GM19467 (cell line): Measurements from ENCODE around the gene ZNF8.
"Not testable (repeated sequence)": the region's sequence is repeated elsewhere in the genome, so short reads cannot be mapped to it uniquely, and the experiment has no call there.

Experiments
- ATAC-seq: cut with Tn5 transposase; IDR thresholded peaks from one replicate; pipeline ENCODE4 v1.9.1; 2021; ENCODE audit warnings: mild to moderate bottlenecking, moderate library complexity; ENCODE audit not compliant: unreplicated experiment

ZNF8 gene

GRCh38 chr19:58294743-58295374 lies 16.1 kb downstream of the ZNF8 start:
- ATAC-seq: no peak

DNA sequence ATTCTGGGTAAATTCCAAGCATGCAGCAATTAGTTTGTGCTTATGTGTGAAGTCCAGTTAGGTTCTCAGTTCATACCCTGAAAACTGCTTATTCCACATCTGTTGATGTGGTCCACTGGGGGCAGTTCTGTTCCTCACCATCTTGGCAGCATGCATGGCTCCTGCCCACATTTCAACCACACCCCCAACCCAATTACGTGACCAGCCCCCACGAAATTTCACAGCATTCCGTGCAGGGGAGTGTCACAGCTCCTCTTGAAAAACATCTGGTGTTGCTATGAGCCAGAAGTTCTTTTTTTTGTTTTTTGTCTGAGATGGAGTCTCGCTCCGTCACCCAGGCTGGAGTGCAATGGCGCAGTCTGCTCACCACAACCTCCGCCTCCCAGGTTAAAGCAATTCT lies 17.3 kb downstream of the ZNF8 start:
- ATAC-seq: no peak

DNA sequence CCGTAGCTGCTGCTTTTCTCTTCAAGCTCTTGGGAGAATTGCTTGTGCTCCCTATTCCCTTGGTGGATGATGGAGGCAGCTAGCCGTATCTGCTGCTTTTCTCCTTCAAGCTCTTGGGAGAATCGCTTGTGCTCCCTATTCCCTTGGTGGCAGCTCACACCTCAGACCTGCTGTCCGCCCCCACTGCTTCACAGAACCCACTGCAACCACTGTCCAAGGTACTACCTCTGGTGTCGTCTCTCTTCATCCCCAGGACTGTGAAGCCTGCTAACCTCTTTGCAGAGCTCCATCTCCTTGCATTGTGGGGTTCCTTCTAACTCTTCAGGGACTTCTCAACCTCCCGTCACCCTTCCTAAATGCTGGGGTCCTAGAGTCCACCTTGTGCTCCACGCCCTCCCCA lies 21.9 kb downstream of the ZNF8 start:
- ATAC-seq: no peak

- ATAC-seq: no peak
Observed at GRCh38 chr19:58304255-58304654, 25.5 kb downstream of the ZNF8 start.

DNA sequence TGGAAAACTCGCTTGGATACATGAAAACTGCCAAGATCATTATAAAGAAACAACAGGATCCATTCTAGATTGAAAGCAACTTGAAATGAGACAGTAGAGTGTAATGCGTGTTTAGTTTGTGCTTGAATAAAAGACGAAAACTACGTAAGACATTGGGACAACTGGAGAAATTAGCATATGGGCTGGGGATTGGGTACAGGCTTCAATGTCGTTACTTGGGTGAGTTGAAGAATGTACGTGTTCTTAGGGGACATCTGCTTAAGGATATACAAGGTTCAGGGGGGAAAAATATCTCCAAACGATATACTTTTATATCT lies 26.0 kb downstream of the ZNF8 start:
- ATAC-seq: peak; percentile 2

- ATAC-seq: peak; percentile 96
Observed at GRCh38 chr19:58305065-58305931, 26.5 kb downstream of the ZNF8 start, which contains the start of gene ERVK3-1. Gene ERVK3-1 (plus strand): TSS chr19:58305377. CDS start chr19:58312169, 6,792 bp downstream.

DNA sequence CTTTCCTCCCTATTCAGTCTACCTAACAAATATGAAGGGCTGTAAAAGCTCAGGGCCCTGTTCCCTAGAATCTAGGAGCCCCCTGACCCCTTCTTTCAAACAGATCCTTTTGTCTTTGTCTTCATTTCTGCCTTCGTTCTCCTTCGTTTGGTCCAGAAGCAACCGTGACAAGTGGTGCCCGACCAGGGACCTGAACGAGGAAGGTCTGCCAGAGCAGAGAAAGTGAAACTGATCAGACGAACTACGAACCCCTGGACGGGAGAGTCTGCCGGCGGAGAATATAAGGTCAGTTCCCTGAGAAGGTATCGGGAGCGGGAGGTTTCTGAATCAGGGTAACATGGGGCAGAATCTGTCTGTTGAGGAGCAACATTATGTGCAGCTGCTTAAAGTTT lies 27.2 kb downstream of the ZNF8 start:
- no peak for ATAC-seq

DNA sequence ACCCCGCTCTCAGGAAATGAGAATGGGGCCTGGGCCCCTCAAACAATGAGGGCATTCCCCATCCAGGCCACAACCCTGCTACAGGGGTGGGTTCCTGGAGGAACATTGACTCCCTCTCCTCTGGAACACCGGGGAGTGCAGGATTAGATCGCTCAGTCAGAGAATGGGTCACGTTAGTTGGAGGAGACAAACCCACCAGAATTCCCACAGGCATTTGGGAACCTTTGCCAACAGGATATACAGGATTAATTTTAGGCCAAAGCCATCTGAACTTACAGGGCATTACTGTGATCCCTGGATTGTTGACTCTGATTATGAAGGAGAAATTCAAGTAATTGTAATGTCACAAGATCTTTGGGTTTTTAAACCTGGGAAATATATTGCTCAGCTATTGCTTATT lies 29.0 kb downstream of the ZNF8 start:
- ATAC-seq: no peak

- ATAC-seq: not testable (repeated sequence)
Observed at GRCh38 chr19:58310685-58311084, 31.9 kb downstream of the ZNF8 start.

DNA sequence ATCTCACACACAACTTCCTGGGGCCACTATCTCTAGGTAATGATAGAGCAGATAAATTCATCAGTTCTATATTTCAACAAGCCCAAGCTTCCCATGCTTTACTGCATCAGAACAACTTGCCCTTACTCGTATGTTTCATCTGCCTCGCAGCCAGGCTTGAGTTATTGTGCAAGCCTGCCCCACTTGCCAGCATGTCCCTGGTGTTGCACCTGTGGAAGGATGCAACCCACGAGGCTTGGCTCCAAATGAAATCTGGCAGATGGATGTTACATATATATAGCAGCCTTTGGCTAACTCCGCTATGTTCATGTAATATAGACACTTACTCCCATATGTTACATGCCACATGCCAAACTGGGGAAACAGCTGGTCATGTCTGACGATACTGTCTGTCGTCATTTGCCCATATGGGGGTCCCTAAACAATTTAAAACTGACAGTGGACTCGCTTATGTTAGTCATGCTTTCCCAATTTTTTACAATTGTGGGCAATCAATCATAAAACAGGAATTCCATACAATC lies 32.6 kb downstream of the ZNF8 start:
- ATAC-seq: no peak

DNA sequence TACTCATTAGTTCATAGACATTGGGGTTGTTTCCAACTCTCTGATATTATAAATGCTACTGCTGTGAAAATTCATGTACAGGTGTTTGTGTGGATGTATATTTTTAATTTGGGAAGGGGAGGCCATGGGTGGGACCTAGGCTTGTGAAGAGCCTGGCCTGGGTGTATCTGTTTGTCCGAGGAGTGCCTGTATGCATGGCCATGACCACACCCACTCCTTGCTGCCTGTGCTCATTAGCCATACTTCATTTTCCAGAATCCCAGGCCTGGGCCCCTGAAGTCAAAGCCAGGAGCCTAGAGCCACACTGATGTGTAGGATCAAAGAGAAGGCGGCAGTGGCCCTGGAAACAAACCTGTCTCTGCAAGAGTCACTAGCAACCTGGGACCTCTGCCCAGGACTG lies 36.8 kb downstream of the ZNF8 start:
- no peak for ATAC-seq

- no peak for ATAC-seq
Observed at GRCh38 chr19:58317476-58318072, 38.8 kb downstream of the ZNF8 start.

DNA sequence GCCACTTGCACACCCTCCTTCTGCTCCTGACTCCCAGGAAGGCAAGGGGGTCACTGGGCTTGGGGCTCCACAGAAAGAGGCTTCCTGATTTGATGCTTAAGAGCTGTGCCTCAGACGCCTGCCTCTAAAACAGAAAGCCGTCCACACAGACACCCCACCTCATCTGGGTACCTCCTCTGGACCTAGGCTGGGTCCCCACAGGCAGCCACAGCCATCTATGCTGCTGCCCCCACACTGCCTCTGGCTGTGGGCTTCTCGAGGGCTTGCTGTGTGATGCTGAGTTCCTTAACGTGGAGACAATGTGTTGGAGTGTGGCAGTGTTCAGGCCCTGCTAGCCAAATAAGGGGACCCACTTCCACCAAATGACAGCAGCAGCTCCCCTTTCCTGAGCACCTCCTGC lies 39.5 kb downstream of the ZNF8 start:
- no peak for ATAC-seq

DNA sequence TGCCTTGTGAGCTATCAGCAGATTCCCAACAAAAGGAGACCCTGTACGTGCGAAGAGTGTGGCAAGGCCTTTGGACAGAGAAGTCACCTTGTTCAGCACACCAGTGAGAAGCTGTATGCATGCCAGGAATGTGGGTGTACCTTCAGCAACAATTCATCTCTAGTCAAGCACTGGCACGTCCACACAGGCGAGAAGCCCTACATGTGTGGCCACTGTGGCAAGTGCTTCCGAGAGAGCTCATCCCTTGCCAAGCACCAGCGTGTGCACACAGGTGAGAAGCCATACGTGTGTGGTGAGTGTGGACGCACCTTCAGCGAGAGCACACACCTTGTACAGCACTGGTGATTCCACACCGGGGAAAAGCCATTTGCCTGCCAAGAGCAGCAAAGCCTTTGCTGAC lies 40.5 kb downstream of the ZNF8 start:
- no peak for ATAC-seq

DNA sequence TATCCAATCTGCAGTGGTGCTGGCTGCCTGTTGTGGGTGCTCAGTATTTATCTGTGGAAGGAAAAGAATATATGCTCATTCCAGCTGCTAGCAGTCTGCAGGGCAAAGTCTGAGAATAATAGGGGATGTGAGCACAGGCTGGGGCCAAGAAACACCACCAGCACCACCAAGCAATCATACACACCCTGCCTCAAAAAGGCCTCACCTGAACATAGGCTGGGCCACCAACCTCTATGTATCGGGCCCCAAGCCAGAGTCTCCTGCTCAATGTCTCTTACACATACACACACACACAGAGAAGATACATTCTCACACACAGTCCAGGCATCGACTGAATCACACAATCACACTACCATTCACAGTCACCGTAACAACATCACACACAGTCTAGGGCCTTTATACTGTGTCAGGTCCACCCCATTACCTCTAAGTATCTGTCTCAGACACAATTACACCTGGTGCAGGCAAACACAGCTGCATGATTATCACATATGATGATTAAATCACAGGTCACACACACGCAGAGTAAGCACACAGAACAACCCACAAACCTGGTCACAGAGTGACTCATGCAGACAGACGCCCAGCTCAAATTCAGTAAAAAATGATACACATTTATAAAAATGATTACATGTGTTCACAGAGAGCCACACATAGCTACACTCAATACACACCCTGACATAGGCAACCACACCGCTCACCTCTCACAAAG lies 46.7 kb downstream of the ZNF8 start:
- no peak for ATAC-seq

GRCh38 chr19:58326501-58326913 lies 47.8 kb downstream of the ZNF8 start:
- ATAC-seq: no peak

DNA sequence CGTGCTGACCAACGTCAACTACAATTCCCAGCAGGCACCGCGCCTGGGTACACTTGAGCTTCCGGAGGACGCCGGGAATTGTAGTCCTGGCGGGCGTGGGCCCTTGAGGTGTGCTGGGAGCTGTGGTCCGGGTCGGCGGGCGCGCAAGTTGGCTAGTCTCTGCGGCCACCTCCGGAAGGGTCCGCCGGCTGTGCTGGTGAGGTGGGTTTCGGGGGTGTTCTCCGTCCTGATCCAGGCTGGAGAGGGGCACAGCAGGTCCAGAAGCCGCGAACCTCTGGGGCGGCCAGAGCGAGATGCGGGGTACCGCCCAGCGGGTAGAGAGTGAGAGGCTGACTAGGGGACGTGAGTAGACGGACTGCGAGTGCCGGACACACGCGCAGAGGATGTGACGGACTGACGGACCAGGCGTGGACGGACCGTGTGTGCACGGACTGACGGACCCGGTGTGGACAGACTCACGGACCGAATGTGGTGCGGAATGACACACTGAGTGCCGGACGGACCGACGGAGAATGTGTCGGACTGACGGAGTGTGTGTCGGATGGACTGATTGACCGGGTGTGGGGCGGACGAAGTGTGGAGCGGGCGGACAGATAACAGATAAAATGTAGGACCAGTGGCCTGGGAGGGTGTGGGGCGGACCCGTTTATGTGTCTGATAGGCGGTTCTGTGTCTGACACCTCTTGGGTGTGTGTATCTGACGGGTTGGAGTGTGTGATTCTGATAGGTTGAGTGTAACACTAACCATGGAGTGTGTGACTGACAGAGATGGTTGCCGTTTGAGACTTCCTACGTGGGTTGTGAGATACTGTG lies 48.4 kb downstream of the ZNF8 start, which contains the start of gene ZSCAN22:
TSS of gene ZSCAN22 (plus strand) at position 81 of the 813 bp plus-strand sequence. CDS start 7,809 bp downstream, outside the sequence.
- peak; percentile 79 for ATAC-seq

- no peak for ATAC-seq
Observed at GRCh38 chr19:58328999-58329398, 50.2 kb downstream of the ZNF8 start.

- ATAC-seq: no peak
Observed at GRCh38 chr19:58330458-58330857, 51.7 kb downstream of the ZNF8 start.

GRCh38 chr19:58332697-58333096 lies 53.9 kb downstream of the ZNF8 start:
- no peak for ATAC-seq
